ENCODE measurements around the gene ZNF362. TPM values are rescaled to one million over a fixed set of nuclear protein-coding genes. Genes with fewer than 3 reads are reported as not detected.

Gene ZNF362
- total RNA-seq, 1 donor from 2014 or later, result 10.9 TPM

GRCh38 chr1:33335020-33335419, 78.7 kb downstream of the ZNF362 start:
- Histone ChIP-seq H3K9me3 (ENCODE audit: low read depth) (no peaks in the 10 kb centered on the region), H3K27me3 (no peaks in the 10 kb centered on the region), H3K79me2 (ENCODE audit: low read depth) (peaks cover 79% of the 10 kb centered on the region), H3K4me2 (no peak overlapping the region), H3K4me3 (no peak overlapping the region), H3K4me1 (peaks cover 56% of the 10 kb centered on the region), H3K36me3 (no peaks in the 10 kb centered on the region), H2AFZ (replicated peaks) (no peak overlapping the region), H3K27ac (no peak overlapping the region), H4K20me1 (ENCODE audit: low read depth) (peaks cover 91% of the 10 kb centered on the region), H3F3A (ENCODE audit: low read depth) (peaks cover 36% of the 10 kb centered on the region), H3K9ac (no peak overlapping the region)
- peaks cover 41% of the 10 kb centered on the region for H3K36me3 Mint-ChIP-seq
- TF ChIP-seq, protein P1, sequence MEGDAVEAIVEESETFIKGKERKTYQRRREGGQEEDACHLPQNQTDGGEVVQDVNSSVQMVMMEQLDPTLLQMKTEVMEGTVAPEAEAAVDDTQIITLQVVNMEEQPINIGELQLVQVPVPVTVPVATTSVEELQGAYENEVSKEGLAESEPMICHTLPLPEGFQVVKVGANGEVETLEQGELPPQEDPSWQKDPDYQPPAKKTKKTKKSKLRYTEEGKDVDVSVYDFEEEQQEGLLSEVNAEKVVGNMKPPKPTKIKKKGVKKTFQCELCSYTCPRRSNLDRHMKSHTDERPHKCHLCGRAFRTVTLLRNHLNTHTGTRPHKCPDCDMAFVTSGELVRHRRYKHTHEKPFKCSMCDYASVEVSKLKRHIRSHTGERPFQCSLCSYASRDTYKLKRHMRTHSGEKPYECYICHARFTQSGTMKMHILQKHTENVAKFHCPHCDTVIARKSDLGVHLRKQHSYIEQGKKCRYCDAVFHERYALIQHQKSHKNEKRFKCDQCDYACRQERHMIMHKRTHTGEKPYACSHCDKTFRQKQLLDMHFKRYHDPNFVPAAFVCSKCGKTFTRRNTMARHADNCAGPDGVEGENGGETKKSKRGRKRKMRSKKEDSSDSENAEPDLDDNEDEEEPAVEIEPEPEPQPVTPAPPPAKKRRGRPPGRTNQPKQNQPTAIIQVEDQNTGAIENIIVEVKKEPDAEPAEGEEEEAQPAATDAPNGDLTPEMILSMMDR (IDR thresholded peaks at IDR 0.05), result no peak
- TF ChIP-seq EZH2 (IDR thresholded peaks at IDR 0.05) (no peak), EZH2phosphoT487 (IDR thresholded peaks at IDR 0.05) (no peak)
- DNase-seq (ENCODE audit: low spot score), result no peak
- H3K9me3 Mint-ChIP-seq, result no peaks in the 10 kb centered on the region
- peaks cover 64% of the 10 kb centered on the region for H3K4me1 Mint-ChIP-seq
- H3K27ac Mint-ChIP-seq, result peak overlapping the region; percentile 31
- H3K4me3 Mint-ChIP-seq, result no peak overlapping the region
- H3K27me3 Mint-ChIP-seq (ENCODE audit: insufficient read depth, low read depth), result peaks cover 5% of the 10 kb centered on the region

GRCh38 chr1:33336580-33336979, 80.3 kb downstream of the ZNF362 start:
- Histone ChIP-seq H3K27ac (no peak overlapping the region), H2AFZ (replicated peaks) (no peak overlapping the region), H3K9ac (no peak overlapping the region), H4K20me1 (ENCODE audit: low read depth) (peaks cover 92% of the 10 kb centered on the region), H3K27me3 (no peaks in the 10 kb centered on the region), H3K9me3 (ENCODE audit: low read depth) (no peaks in the 10 kb centered on the region), H3K4me3 (no peak overlapping the region), H3K36me3 (no peaks in the 10 kb centered on the region), H3K4me2 (peak overlapping the region; percentile 66), H3K79me2 (ENCODE audit: low read depth) (peaks cover 92% of the 10 kb centered on the region), H3F3A (ENCODE audit: low read depth) (peaks cover 51% of the 10 kb centered on the region), H3K4me1 (peaks cover 72% of the 10 kb centered on the region)
- DNase-seq (ENCODE audit: low spot score), result no peak
- Mint-ChIP-seq H3K4me3 (no peak overlapping the region), H3K36me3 (peaks cover 43% of the 10 kb centered on the region), H3K9me3 (no peaks in the 10 kb centered on the region), H3K27me3 (ENCODE audit: insufficient read depth, low read depth) (peaks cover 5% of the 10 kb centered on the region), H3K27ac (peak overlapping the region; percentile 85), H3K4me1 (peaks cover 80% of the 10 kb centered on the region)
- TF ChIP-seq EZH2phosphoT487 (IDR thresholded peaks at IDR 0.05) (no peak), EZH2 (IDR thresholded peaks at IDR 0.05) (no peak)
- TF ChIP-seq, protein P1 (IDR thresholded peaks at IDR 0.05), result no peak

DNA sequence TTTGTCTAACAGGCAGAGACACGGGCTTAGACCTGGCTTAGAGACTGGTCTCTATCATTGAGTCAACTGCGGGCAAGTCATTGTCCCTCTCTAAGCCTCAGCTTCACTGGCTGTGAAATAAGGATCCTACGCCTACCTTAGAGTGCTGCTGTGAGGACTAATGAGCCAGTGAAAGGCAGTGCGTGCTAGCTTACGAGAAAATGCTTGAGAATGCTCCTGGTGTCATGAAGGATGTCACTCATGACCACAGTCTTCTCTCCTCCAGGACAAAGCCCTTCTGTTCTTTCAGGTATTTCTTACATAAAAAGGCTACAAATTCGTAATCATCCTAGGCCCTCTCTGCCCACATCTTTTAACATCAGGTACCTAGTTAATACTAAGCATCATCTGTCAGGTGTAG, 81.1 kb downstream of the ZNF362 start:
- peak overlapping the region; percentile 99 for H3K27ac ChIP-seq
- H3K9ac ChIP-seq, result no peak overlapping the region
- Mint-ChIP-seq H3K27me3 (ENCODE audit: insufficient read depth, low read depth) (peaks cover 5% of the 10 kb centered on the region), H3K36me3 (peaks cover 35% of the 10 kb centered on the region), H3K27ac (peak overlapping the region; percentile 98), H3K4me3 (peak overlapping the region; percentile 65), H3K4me1 (peaks cover 89% of the 10 kb centered on the region), H3K9me3 (no peaks in the 10 kb centered on the region)
- H3K27me3 ChIP-seq, result no peaks in the 10 kb centered on the region
- peaks cover 90% of the 10 kb centered on the region for H3K79me2 ChIP-seq (ENCODE audit: low read depth)
- no peaks in the 10 kb centered on the region for H3K9me3 ChIP-seq (ENCODE audit: low read depth)
- peaks cover 91% of the 10 kb centered on the region for H4K20me1 ChIP-seq (ENCODE audit: low read depth)
- peak; percentile 50 for DNase-seq (ENCODE audit: low spot score)
- H3K36me3 ChIP-seq, result no peaks in the 10 kb centered on the region
- no peak overlapping the region for H2AFZ ChIP-seq (replicated peaks)
- TF ChIP-seq EZH2 (IDR thresholded peaks at IDR 0.05) (no peak), EZH2phosphoT487 (IDR thresholded peaks at IDR 0.05) (no peak)
- TF ChIP-seq, protein P1 (IDR thresholded peaks at IDR 0.05), result no peak
- H3K4me3 ChIP-seq, result no peak overlapping the region
- peaks cover 78% of the 10 kb centered on the region for H3K4me1 ChIP-seq
- H3K4me2 ChIP-seq, result peak overlapping the region; percentile 66
- peaks cover 60% of the 10 kb centered on the region for H3F3A ChIP-seq (ENCODE audit: low read depth)

Data from neural progenitor cell (in vitro differentiated cells).